Neural progenitor cell (in vitro differentiated cells): ENCODE results near the gene STEEP1. TPM values are rescaled to one million over a fixed set of nuclear protein-coding genes. Genes with fewer than 3 reads are reported as not detected.

Experiments used
- DNase-seq: peaks from one replicate; pipeline ENCODE4 v3.0.0-alpha.2; 2016; ENCODE audit warnings: low spot score
- H2AFZ ChIP-seq: fragments of 200-600 bp; sonication (generic); replicated peaks from 2 replicates; pipeline ENCODE4 v1.6.1; 2016; ENCODE audit warnings: antibody characterized with exemption
- H3F3A ChIP-seq: fragments of 200-600 bp; sonication (generic); 2 replicates; pipeline ENCODE4 v1.6.1; 2016; ENCODE audit warnings: antibody characterized with exemption, low read depth
- H3K27ac ChIP-seq: fragments of 200-600 bp; sonication (generic); 2 replicates; pipeline ENCODE4 v1.5.1; 2016; ENCODE audit warnings: mild to moderate bottlenecking
- H3K27me3 ChIP-seq: fragments of 200-600 bp; sonication (generic); 2 replicates; pipeline ENCODE4 v1.6.1; 2016; ENCODE audit warnings: mild to moderate bottlenecking, moderate library complexity
- H3K36me3 ChIP-seq: fragments of 200-600 bp; sonication (generic); 2 replicates; pipeline ENCODE4 v1.5.1; 2016
- H3K4me1 ChIP-seq: fragments of 200-600 bp; sonication (generic); 2 replicates; pipeline ENCODE4 v1.6.1; 2016; ENCODE audit warnings: mixed run types
- H3K4me2 ChIP-seq: fragments of 200-600 bp; sonication (generic); 2 replicates; pipeline ENCODE4 v1.6.1; 2016
- H3K4me3 ChIP-seq: fragments of 200-600 bp; sonication (generic); 2 replicates; pipeline ENCODE4 v1.5.1; 2016
- H3K79me2 ChIP-seq: fragments of 200-600 bp; sonication (generic); 2 replicates; pipeline ENCODE4 v1.6.1; 2016; ENCODE audit warnings: low read depth
- H3K9ac ChIP-seq: fragments of 200-600 bp; sonication (generic); 2 replicates; pipeline ENCODE4 v1.6.1; 2016
- H3K9me3 ChIP-seq: fragments of 200-600 bp; sonication (generic); 2 replicates; pipeline ENCODE4 v1.5.1; 2016; ENCODE audit warnings: low read depth
- H4K20me1 ChIP-seq: fragments of 200-600 bp; sonication (generic); 2 replicates; pipeline ENCODE4 v1.6.1; 2016; ENCODE audit warnings: low read depth
- H3K27ac Mint-ChIP-seq: 3 replicates; pipeline ENCODE4 v1.8.0; 2021; ENCODE audit warnings: mixed read lengths
- H3K27me3 Mint-ChIP-seq: 2 replicates; pipeline ENCODE4 v1.8.0; 2022; ENCODE audit warnings: low read depth, mild to moderate bottlenecking, inconsistent platforms, moderate library complexity, mixed read lengths; ENCODE audit not compliant: insufficient read depth
- H3K36me3 Mint-ChIP-seq: 3 replicates; pipeline ENCODE4 v1.8.0; 2021; ENCODE audit warnings: mixed read lengths
- H3K4me1 Mint-ChIP-seq: 3 replicates; pipeline ENCODE4 v1.8.0; 2021; ENCODE audit warnings: mixed read lengths
- H3K4me3 Mint-ChIP-seq: 3 replicates; pipeline ENCODE4 v1.8.0; 2021; ENCODE audit warnings: mild to moderate bottlenecking, moderate library complexity, mixed read lengths
- H3K9me3 Mint-ChIP-seq: 3 replicates; pipeline ENCODE4 v1.8.0; 2020; ENCODE audit warnings: mixed read lengths
- CTCF ChIP-seq: fragments of 200-600 bp; sonication (generic); IDR thresholded peaks from 2 replicates; pipeline ENCODE4 v1.5.1; 2017; ENCODE audit warnings: antibody characterized with exemption, mild to moderate bottlenecking
- EZH2 ChIP-seq: fragments of 200-600 bp; sonication (generic); IDR thresholded peaks from 2 replicates; pipeline ENCODE4 v1.6.1; 2017; ENCODE audit warnings: antibody characterized with exemption, mild to moderate bottlenecking, moderate library complexity
- EZH2phosphoT487 ChIP-seq: fragments of 200-600 bp; sonication (generic); IDR thresholded peaks from 2 replicates; pipeline ENCODE4 v1.6.1; 2017; ENCODE audit warnings: antibody characterized with exemption
- total RNA-seq: library from RNA; depleted of rRNA; stranded (reverse); fragments of >200 nt; gene quantifications from 2 replicates; pipeline ENCODE4 v1.2.3, GENCODE V29; 2015; ENCODE audit warnings: low replicate concordance

The STEEP1 gene
- total RNA-seq, 1 donor from 2014 or later, result 53.5 TPM

DNA sequence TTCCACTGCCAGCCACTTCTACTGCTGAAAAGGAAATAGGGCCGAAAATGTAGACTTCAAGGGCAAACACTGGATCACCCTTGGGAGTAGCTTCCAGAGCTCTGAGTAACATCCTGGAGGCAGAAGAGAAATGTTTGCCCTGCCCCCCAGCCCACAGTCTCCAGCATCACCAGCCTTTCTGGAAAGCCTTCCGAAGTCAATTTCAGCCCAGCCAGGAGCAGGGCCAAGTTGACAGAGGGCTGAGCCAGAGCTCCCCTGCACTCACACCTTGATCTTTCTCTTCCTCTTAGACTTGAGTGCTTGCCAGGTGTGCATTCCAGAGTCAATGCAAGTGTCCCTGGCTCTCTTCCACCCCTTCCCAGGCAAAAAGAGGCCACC is 61.7 kb downstream of the STEEP1 start:
- H2AFZ ChIP-seq, result no peak overlapping the region
- H3K27me3 ChIP-seq, result no peaks in the 10 kb centered on the region
- no peak overlapping the region for H3K4me3 ChIP-seq
- no peak overlapping the region for H3K27ac Mint-ChIP-seq
- H3K4me1 Mint-ChIP-seq, result peaks cover 4% of the 10 kb centered on the region
- H3K4me1 ChIP-seq, result no peaks in the 10 kb centered on the region
- no peak overlapping the region for H3K9ac ChIP-seq
- H4K20me1 ChIP-seq, result no peaks in the 10 kb centered on the region
- H3K79me2 ChIP-seq, result no peaks in the 10 kb centered on the region
- TF ChIP-seq CTCF, result no peak
- no peak for TF ChIP-seq EZH2
- TF ChIP-seq EZH2phosphoT487, result no peak
- peaks cover 12% of the 10 kb centered on the region for H3K9me3 Mint-ChIP-seq
- H3K36me3 Mint-ChIP-seq, result no peaks in the 10 kb centered on the region
- no peak overlapping the region for H3K27ac ChIP-seq
- no peak overlapping the region for H3K4me3 Mint-ChIP-seq
- no peak for DNase-seq
- H3K9me3 ChIP-seq, result no peaks in the 10 kb centered on the region
- H3K36me3 ChIP-seq, result no peaks in the 10 kb centered on the region
- no peaks in the 10 kb centered on the region for H3F3A ChIP-seq
- H3K4me2 ChIP-seq, result no peak overlapping the region
- H3K27me3 Mint-ChIP-seq, result peaks cover 4% of the 10 kb centered on the region

DNA sequence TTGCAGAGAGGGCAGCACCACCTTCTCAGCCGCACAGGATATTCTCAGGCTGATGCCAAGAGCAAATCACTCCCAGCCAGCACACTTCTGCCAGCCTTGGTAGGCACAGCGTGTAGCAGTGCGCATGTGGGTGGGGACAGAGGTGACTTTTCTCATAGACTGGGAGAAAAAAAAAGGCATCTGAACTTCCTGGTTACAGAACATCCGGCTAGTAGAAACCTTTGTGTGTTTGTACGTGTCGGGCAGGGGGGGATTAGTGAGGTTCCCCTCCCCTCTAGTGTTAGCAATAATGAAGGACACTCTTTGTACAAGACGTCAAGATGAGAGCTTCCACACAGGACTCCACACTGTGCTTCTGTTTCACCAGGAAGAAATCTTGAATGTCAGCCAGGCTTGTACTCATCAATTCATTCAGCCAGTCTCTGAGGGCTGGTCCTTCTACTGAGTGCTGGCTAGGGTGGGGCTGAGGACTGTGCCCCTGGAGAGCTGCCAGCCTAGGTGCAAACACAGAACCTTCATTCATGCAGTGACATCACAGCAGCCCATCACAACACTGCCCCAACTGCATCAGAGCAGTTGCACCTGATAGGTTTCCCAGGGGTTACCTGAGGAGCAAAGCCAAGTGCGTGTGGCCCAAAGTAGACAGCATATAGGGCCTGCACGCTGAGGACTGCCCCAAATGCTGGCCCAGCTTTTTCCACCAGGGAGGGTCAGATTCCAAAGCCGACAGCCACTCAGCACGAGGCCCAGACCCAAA is 62.3 kb downstream of the STEEP1 start:
- Mint-ChIP-seq H3K4me1 (peaks cover 4% of the 10 kb centered on the region), H3K9me3 (peaks cover 12% of the 10 kb centered on the region), H3K4me3 (no peak overlapping the region), H3K36me3 (no peaks in the 10 kb centered on the region), H3K27ac (no peak overlapping the region), H3K27me3 (peaks cover 4% of the 10 kb centered on the region)
- Histone ChIP-seq H3K9ac (no peak overlapping the region), H3K27ac (no peak overlapping the region), H3F3A (no peaks in the 10 kb centered on the region), H3K27me3 (no peaks in the 10 kb centered on the region), H2AFZ (no peak overlapping the region), H3K4me3 (no peak overlapping the region), H3K9me3 (no peaks in the 10 kb centered on the region), H3K4me1 (no peaks in the 10 kb centered on the region), H3K36me3 (no peaks in the 10 kb centered on the region), H3K4me2 (no peak overlapping the region), H3K79me2 (no peaks in the 10 kb centered on the region), H4K20me1 (no peaks in the 10 kb centered on the region)
- TF ChIP-seq EZH2phosphoT487 (no peak), CTCF (no peak), EZH2 (no peak)
- DNase-seq, result no peak

DNA sequence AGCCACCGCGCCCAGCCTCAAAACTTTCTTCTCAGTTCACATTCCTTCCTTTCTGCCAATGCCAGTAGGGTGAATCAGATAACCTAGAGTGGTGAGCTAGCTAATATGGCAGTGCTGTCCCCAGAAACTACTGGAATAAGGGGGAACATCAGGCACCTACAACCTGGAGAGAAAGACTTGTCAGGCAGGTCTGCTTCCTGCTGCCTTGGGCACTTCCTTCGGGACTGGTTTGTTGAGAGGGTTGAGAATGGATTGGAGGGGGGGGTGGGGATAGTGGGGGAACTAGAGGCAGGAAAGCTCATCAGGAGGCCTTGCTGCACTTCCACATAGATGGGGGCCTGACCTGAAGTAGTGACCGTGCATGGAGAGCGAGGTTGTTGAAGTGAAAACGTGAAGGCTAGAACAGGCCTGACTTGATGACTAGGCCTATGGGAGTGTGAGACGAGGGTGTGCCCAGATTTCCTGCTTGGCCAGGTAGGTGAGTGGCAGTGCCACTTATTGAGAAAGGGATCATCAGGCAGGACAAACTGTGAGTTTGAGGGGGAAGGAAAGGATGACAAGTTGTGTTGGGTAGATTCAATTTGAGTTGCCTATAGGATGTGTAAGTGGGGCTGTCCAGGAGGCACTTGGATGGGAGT is 63.6 kb downstream of the STEEP1 start:
- H3K9me3 ChIP-seq, result no peaks in the 10 kb centered on the region
- TF ChIP-seq CTCF, result no peak
- Mint-ChIP-seq H3K4me1 (peaks cover 4% of the 10 kb centered on the region), H3K27ac (no peak overlapping the region), H3K36me3 (no peaks in the 10 kb centered on the region), H3K27me3 (peaks cover 4% of the 10 kb centered on the region), H3K4me3 (no peak overlapping the region), H3K9me3 (peaks cover 11% of the 10 kb centered on the region)
- H3K36me3 ChIP-seq, result no peaks in the 10 kb centered on the region
- H3F3A ChIP-seq, result no peaks in the 10 kb centered on the region
- no peak overlapping the region for H3K9ac ChIP-seq
- H3K4me2 ChIP-seq, result no peak overlapping the region
- H3K79me2 ChIP-seq, result no peaks in the 10 kb centered on the region
- H3K27me3 ChIP-seq, result no peaks in the 10 kb centered on the region
- H3K4me3 ChIP-seq, result no peak overlapping the region
- no peak overlapping the region for H3K27ac ChIP-seq
- no peak overlapping the region for H2AFZ ChIP-seq
- H4K20me1 ChIP-seq, result no peaks in the 10 kb centered on the region
- H3K4me1 ChIP-seq, result no peaks in the 10 kb centered on the region
- DNase-seq, result no peak
